MM.1S (cell line): ENCODE data around the gene CLCN7.

Experiments used
- DNase-seq: peaks from one replicate; pipeline ENCODE4 v3.0.0-alpha.2; 2015
- H2AFZ ChIP-seq: fragments of 300-600 bp; sonication (generic); 2 replicates; pipeline ENCODE4 v1.6.0; 2016; ENCODE audit warnings: antibody characterized with exemption, low read length
- H3F3A ChIP-seq: fragments of 300-600 bp; sonication (generic); 2 replicates; pipeline ENCODE4 v1.6.1; 2016; ENCODE audit warnings: mild to moderate bottlenecking, antibody characterized with exemption, low read length, moderate library complexity, mixed read lengths; ENCODE audit not compliant: insufficient read depth
- H3K27ac ChIP-seq: fragments of 300-600 bp; sonication (generic); 2 replicates; pipeline ENCODE4 v1.5.1; 2016; ENCODE audit warnings: mild to moderate bottlenecking, low read length
- H3K27me3 ChIP-seq: fragments of 300-600 bp; sonication (generic); replicated peaks from 2 replicates; pipeline ENCODE4 v1.6.0; 2016; ENCODE audit warnings: low read length; ENCODE audit not compliant: insufficient read depth
- H3K36me3 ChIP-seq: fragments of 300-600 bp; sonication (generic); replicated peaks from 2 replicates; pipeline ENCODE4 v1.6.1; 2016; ENCODE audit warnings: mild to moderate bottlenecking, low read length, mixed read lengths; ENCODE audit not compliant: insufficient read depth
- H3K4me1 ChIP-seq: fragments of 300-600 bp; sonication (generic); 2 replicates; pipeline ENCODE4 v1.6.1; 2016; ENCODE audit warnings: low read length, mixed read lengths
- H3K4me2 ChIP-seq: fragments of 300-600 bp; sonication (generic); 2 replicates; pipeline ENCODE4 v1.6.0; 2016; ENCODE audit warnings: low read depth, low read length
- H3K4me3 ChIP-seq: fragments of 300-600 bp; sonication (generic); 2 replicates; pipeline ENCODE4 v1.5.1; 2016; ENCODE audit warnings: low read length, mixed read lengths
- H3K79me2 ChIP-seq: fragments of 300-600 bp; sonication (generic); 2 replicates; pipeline ENCODE4 v1.6.1; 2016; ENCODE audit warnings: mixed run types, low read length, mixed read lengths
- H3K9ac ChIP-seq: fragments of 300-600 bp; sonication (generic); 2 replicates; pipeline ENCODE4 v1.6.1; 2016; ENCODE audit warnings: low read length, mixed read lengths
- H3K9me2 ChIP-seq: fragments of 300-600 bp; sonication (generic); replicated peaks from 2 replicates; pipeline ENCODE4 v1.6.1; 2016; ENCODE audit warnings: mild to moderate bottlenecking, low read length, mixed read lengths; ENCODE audit not compliant: insufficient read depth
- H3K9me3 ChIP-seq: fragments of 300-600 bp; sonication (generic); replicated peaks from 2 replicates; pipeline ENCODE4 v1.6.1; 2016; ENCODE audit warnings: mild to moderate bottlenecking, low read length, mixed read lengths; ENCODE audit not compliant: insufficient read depth
- H4K20me1 ChIP-seq: fragments of 300-600 bp; sonication (generic); 2 replicates; pipeline ENCODE4 v1.6.1; 2016; ENCODE audit warnings: mild to moderate bottlenecking, low read length, moderate library complexity, mixed read lengths; ENCODE audit not compliant: insufficient read depth
- EZH2 ChIP-seq: fragments of 300-600 bp; sonication (generic); optimal IDR thresholded peaks from 2 replicates; pipeline ENCODE3; 2017; ENCODE audit warnings: low read depth, mild to moderate bottlenecking, antibody characterized with exemption, low read length, mixed read lengths
- EZH2phosphoT487 ChIP-seq: fragments of 300-600 bp; sonication (generic); IDR thresholded peaks from 2 replicates; pipeline ENCODE4 v1.6.1; 2018; ENCODE audit warnings: antibody characterized with exemption, low read length
- TF ChIP-seq, protein P1 (sequence below): fragments of 300-600 bp; sonication (generic); IDR thresholded peaks from 2 replicates; pipeline ENCODE4 v1.5.1; 2016; ENCODE audit warnings: antibody characterized with exemption, low read length, mixed read lengths

CLCN7 gene, protein sequence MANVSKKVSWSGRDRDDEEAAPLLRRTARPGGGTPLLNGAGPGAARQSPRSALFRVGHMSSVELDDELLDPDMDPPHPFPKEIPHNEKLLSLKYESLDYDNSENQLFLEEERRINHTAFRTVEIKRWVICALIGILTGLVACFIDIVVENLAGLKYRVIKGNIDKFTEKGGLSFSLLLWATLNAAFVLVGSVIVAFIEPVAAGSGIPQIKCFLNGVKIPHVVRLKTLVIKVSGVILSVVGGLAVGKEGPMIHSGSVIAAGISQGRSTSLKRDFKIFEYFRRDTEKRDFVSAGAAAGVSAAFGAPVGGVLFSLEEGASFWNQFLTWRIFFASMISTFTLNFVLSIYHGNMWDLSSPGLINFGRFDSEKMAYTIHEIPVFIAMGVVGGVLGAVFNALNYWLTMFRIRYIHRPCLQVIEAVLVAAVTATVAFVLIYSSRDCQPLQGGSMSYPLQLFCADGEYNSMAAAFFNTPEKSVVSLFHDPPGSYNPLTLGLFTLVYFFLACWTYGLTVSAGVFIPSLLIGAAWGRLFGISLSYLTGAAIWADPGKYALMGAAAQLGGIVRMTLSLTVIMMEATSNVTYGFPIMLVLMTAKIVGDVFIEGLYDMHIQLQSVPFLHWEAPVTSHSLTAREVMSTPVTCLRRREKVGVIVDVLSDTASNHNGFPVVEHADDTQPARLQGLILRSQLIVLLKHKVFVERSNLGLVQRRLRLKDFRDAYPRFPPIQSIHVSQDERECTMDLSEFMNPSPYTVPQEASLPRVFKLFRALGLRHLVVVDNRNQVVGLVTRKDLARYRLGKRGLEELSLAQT

DNA sequence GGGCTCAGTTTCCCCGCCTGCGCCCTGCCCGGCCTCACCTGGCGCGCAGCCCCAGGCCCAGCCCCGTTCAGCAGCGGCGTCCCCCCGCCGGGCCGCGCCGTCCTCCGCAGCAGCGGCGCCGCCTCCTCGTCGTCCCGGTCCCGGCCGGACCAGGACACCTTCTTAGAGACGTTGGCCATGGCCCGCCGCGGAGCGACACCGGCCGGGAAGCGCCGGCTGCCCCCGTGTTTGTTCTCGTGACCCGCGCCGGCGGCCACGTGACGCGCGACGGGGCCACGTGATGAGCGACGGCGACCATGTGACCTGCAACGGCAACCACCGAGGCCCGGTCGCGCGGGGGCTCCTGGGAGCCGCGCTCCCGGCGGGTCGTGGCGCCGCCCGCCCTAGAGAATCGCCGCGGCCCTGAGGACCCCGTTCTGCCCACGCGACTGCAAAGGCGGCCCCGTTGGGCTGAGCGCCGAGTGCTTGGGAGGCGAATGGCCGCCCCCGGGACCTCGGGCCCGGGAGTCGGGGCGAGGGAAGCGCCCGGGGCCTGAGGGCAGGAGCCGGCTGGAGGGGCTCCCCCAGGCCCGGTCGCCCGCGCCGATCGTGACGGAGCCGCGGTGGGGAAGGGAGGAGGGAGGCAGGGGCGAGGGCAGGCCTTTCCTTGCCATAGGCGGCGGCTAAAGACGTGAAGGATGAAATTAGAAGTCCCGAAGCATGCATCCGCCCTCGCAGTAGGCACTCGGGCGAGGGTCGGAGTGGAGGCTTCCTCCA lies at the start of gene CLCN7:
Gene CLCN7 (minus strand): TSS at position 233 of the 756 bp plus-strand sequence. CDS start 54 bp downstream, at position 179.
- peak within 1 kb of the TSS; percentile 71 for H2AFZ ChIP-seq
- H3K4me3 ChIP-seq = peak within 1 kb of the TSS; percentile 71
- no peaks in the 10 kb centered on the region for H3K4me1 ChIP-seq
- no peaks in the 10 kb centered on the region for H3K9me3 ChIP-seq
- DNase-seq = peak; percentile 86
- H3K9me2 ChIP-seq = no peaks in the 10 kb centered on the region
- no peaks in the 10 kb centered on the region for H3K27me3 ChIP-seq
- H3K4me2 ChIP-seq = peak within 1 kb of the TSS; percentile 91
- H3F3A ChIP-seq = no peaks in the 10 kb centered on the region
- H4K20me1 ChIP-seq = no peaks in the 10 kb centered on the region
- TF ChIP-seq EZH2phosphoT487 (no peak), EZH2 (no peak)
- TF ChIP-seq, protein P1, sequence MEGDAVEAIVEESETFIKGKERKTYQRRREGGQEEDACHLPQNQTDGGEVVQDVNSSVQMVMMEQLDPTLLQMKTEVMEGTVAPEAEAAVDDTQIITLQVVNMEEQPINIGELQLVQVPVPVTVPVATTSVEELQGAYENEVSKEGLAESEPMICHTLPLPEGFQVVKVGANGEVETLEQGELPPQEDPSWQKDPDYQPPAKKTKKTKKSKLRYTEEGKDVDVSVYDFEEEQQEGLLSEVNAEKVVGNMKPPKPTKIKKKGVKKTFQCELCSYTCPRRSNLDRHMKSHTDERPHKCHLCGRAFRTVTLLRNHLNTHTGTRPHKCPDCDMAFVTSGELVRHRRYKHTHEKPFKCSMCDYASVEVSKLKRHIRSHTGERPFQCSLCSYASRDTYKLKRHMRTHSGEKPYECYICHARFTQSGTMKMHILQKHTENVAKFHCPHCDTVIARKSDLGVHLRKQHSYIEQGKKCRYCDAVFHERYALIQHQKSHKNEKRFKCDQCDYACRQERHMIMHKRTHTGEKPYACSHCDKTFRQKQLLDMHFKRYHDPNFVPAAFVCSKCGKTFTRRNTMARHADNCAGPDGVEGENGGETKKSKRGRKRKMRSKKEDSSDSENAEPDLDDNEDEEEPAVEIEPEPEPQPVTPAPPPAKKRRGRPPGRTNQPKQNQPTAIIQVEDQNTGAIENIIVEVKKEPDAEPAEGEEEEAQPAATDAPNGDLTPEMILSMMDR = no peak
- peak within 1 kb of the TSS; percentile 16; the same call in 1 of the 2 replicates for H3K27ac ChIP-seq
- H3K9ac ChIP-seq = peak within 1 kb of the TSS; percentile 87
- H3K36me3 ChIP-seq = no peaks in the 10 kb centered on the region
- H3K79me2 ChIP-seq = peaks cover 36% of the 10 kb centered on the region

DNA sequence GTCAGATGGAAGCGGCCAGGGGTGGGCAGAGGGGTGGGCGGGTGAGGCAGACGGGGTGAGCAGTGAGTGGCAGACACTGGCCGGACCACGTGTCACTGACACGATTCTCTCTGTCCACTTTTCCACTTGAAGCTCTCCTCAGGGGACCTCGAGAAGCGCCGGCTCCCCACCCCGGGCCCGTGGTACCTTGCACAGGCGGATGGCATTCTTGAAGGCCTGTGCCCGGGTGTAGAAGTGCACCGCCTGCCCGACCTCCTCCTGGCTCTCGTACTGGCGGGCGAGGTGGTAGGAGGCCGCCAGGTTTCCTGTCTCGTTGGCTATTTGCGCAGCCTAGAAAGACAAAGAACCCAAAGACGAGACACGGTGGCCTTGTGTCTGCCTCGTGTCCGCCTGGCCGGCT lies 49.5 kb upstream of the CLCN7 start:
- no peak overlapping the region for H2AFZ ChIP-seq
- no peaks in the 10 kb centered on the region for H3F3A ChIP-seq
- peaks cover 75% of the 10 kb centered on the region for H3K27me3 ChIP-seq
- no peaks in the 10 kb centered on the region for H3K4me1 ChIP-seq
- no peak overlapping the region for H3K4me3 ChIP-seq
- no peak for DNase-seq
- no peak overlapping the region for H3K9ac ChIP-seq
- no peaks in the 10 kb centered on the region for H3K9me3 ChIP-seq
- no peaks in the 10 kb centered on the region for H4K20me1 ChIP-seq
- H3K27ac ChIP-seq = no peak overlapping the region
- H3K36me3 ChIP-seq = no peaks in the 10 kb centered on the region
- TF ChIP-seq EZH2phosphoT487 = no peak
- no peak for TF ChIP-seq EZH2
- TF ChIP-seq, protein P1 = no peak
- no peaks in the 10 kb centered on the region for H3K79me2 ChIP-seq
- H3K4me2 ChIP-seq = no peak overlapping the region
- no peaks in the 10 kb centered on the region for H3K9me2 ChIP-seq

DNA sequence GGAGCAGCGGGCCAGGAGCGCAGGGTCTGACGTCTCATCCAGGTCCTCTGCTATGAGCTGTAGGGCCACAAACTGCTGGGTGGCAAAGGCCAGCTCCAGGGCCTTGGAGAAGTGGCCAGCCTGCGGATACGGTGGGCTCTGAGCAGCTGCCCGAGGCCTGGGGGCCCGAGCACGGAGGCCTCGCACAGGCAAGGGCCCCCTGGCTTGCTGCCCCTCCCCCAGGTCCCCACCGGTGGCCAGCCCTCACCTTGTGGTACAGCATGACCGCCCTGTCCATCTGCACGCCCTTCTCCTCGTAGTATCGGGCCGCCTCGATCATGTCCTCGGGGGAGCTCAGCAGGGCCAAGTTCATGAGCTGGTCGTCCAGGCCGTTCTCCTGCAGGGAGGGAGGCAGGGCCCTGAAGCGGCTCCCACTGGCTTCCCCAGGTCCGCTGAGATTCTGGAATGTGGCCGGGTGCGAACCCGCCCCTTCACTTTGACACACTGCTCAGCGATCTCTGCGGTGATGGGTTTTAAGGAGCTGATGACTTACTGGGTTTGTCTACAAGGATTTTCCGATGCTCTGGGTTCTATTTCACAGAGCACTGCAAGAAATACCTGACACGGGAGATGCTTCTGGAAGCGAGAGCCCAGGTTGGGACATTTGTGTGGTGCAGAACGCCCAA lies 48.9 kb upstream of the CLCN7 start:
- no peak for DNase-seq
- Histone ChIP-seq H3K79me2 (no peaks in the 10 kb centered on the region), H4K20me1 (no peaks in the 10 kb centered on the region), H3F3A (no peaks in the 10 kb centered on the region), H2AFZ (no peak overlapping the region), H3K9me2 (no peaks in the 10 kb centered on the region), H3K9me3 (no peaks in the 10 kb centered on the region), H3K27me3 (peaks cover 75% of the 10 kb centered on the region), H3K36me3 (no peaks in the 10 kb centered on the region), H3K4me1 (no peaks in the 10 kb centered on the region), H3K4me3 (no peak overlapping the region), H3K9ac (no peak overlapping the region), H3K27ac (no peak overlapping the region), H3K4me2 (no peak overlapping the region)
- TF ChIP-seq EZH2 (no peak), EZH2phosphoT487 (no peak)
- TF ChIP-seq, protein P1 = no peak
